GF-D8 (cell line): Measurements from ENCODE around the gene STUM.

Experiments used
- DNase-seq: peaks from one replicate; lab custom pipeline; 2025; lab: John Stamatoyannopoulos, UW

The STUM gene

DNA sequence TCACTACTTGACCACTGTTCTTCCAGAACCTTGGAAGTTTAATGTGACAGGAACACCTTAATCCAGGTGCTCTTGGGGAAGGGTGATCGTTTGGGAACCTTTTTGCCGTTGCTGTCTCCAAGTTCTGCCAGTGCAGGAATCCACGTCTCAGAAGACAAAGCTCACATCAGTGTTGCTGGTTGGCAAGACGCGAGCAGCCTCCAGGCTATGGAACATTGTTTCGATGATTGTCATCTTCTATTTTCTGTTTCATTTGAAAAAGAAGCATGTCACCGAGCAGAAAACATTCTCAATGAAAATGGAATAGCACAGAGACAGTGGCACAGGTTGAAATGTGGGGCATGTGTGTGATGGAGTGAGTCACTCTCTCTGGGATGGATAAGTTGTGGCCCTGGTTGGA, 11.7 kb downstream of the STUM start:
- DNase-seq, result no peak

DNA sequence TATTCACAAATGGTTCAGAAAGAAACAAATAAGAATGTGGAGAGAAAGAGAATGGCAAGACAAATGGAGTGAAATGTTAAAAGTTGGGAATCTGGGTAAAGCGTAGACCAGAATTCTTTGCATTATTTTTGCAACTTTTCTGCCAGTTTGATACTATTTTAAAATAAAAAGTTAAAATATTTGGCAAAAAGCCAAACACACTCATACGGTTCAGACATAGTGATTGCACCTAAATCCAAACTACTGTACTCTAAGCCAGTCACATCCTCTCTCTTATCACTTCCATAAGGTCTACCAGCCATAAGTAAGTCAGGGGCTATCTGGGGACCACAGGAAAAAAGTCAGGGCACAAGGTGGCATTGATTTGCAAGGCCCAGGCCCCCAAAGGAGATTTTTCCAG, 14.4 kb downstream of the STUM start:
- no peak for DNase-seq

DNA sequence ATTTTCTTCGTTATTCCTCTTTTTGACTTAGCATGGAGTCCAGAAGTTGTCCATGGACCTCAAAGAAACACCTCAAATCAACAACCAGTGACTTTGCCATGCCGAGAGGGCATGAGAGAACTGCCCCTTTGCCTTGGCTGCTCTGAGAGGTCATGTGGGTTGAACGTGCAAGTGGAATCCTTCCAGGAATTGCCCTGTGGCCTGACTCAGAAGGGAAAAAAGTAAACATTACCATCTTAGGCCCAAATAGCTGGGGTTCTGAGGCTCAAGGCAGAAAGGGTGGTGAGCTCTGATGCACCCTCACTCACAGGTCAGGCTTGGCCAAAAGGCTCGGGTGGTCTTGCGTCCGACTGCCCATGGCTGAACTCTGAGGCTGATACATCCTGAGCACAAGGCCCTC, 15.1 kb downstream of the STUM start:
- DNase-seq, result no peak

DNA sequence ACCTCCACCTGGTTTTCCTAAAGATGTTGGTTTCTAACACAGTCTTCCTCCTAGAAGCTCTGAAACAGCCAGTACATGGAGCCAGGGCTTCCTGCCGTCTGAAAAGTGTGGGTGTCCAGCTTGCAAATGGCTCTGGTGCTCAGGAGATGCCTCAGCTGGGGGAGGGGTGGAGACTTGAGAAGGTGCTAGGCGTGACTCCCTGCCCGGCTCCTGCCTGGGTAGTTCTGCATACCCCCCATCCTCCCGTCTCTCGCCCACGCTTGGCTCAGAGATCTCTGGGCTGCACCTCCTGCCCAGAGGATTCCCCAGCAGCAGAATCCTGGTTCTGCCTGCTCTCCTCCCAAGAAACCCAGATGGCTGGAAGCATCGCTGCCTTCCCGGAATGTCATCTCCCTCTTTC, 16.9 kb downstream of the STUM start:
- DNase-seq, result no peak

DNA sequence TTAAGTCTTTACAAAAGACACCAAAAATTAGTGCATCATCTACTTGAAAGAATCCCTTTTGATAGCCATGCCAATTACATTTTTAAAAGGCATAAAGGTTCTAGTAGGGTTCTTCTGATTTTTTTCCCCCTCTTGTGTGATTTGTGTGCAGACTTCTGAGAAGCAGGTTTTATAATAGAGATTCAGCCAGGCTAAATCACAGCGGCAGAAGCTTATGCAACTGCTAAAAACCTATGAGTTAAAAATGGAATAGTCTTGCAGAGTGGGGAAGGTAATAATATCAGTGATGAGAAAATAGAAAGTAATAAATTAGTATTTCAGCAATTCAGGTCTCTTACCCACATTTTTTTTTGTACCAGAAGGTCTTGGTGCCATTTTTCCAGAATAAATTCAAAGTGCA, 17.7 kb downstream of the STUM start:
- no peak for DNase-seq

DNA sequence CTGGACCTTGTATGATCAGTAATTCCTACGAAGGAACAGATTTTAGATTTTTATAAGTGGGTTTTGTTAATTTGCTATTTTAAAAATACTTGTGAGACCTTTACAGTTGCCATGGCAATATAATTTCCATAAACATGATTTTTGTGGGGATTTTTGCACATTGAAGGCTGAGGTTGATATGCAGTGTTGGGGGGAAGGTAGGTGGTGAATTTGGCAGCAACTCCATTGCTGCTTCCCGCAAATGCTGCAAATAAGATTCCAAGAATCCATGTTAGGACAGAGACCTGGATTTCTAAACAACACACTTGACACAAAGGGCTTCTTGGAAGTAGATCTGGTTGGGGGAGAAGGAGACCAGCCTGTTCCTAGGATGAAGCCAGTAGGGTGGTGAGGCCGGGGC, 18.2 kb downstream of the STUM start:
- no peak for DNase-seq

DNA sequence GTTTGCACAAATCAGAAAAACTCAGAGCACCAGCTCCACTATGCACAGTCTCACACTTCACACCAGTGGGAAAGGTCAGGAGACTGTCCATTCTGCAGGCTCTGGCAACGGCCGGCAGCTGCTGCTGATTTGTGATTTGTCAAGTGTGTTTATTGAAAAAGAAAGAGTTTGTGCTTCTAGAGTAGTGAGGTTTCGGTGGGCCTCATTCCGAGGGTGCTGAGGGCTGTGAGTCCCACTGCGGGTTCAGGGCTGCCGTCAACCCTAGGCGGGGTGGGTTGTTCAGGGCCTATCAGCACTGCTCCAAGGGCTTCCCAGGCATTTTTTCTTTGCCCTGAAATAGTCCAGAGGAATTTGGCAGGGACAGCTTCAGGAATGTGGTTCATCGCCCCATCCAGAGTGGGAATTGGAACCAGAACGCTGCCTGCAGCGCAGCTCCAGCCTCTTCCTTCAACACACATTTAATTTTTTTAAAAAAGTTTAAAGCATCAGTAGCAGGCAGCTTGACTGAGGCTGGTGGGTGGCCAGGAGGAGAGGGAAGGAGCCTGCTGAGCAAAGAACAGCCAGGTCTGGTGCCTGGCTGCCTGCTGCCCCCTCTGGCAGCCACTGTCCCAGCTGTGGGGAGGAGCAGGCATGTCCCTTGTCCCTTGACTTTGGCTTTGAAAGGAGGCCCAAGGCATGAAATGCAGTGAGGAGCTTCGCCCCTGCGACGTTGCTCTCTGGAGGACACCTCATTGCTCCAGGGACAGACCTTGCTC, 19.7 kb downstream of the STUM start:
- no peak for DNase-seq

DNA sequence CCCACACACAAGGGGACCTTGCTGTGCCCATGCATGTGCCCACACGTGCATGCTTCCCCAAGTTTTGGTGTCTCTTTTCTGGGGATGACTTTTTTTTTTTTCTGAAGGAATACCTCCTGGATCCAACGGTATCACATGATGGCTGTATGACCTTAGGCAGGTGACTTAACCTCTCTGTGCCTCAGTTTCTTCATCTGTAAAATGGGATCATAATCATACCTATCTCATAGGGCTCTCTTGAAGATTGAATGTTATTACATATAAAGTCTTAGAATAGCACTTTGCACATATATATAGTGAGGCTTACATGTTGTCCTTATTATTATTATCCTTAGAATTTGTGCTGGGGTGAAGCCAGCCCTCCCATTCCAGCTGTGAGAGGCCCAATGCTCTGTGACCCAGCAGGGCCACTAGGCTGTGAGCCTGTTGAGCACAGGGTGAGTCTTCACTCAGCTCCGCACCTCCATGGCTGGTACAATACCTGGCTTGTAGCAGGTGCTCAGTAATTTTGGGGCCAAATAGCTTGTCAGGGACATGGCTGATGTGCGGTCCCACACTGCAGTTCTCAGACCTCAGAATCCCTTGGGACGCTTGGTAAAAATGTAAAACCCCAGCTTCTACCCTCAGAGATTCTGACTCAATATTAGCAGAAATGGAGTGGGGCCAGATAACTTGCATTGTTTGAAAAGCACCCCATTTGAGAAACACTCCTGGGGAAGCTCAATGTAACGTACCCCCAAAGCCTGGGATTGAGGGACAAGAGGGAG, 20.6 kb downstream of the STUM start:
- no peak for DNase-seq

DNA sequence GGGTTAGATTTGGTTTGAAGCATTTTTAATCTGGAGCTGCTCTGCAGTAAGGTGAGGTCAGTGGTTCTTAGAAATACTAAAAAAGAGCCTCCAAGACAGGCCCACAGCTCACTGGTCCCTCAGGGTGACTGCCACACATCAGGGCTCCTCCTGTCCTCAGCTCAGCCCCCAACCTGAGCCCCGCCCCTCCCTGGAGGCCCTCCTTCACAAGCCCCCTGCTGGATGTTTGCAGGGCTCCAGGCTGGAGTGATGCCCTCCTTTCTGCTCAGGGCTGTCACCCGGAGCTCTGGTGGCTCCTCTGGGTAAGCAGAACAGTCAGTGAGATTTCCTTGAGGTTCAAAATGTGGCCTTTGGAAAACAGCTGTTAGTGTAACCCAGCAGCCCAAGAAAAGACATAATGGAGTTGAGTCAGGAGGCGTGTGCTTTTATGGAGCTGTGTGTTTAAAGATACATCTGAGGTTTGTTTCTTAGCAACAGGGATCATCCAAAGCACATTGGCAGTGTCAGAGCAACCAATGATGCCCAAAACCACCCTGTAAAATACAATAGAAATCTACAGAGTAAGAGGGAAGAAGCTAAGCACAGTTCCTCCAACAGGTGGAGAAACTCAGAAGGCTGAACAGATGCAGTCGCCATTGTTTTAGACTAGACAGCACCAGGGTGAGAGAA, 21.4 kb downstream of the STUM start:
- DNase-seq, result no peak

DNA sequence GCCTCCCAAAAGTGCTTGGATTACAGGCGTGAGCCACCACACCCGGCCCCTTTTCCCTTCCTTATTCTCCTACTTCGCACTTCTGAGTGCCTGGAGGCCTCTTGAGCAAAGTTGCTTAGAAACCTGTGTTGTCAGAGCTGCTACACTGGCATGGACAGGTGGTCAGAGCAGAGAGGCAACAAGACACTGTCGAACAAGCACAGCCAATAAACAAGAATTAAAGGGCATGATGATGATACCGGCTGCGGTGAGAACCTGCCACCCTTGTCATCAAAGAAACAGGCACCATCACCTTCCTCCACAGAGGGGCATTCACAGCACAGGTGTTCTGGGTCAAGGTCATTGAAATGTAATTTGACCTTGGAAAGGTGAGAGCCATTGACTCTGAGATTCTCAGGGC, 23.3 kb downstream of the STUM start:
- no peak for DNase-seq

DNA sequence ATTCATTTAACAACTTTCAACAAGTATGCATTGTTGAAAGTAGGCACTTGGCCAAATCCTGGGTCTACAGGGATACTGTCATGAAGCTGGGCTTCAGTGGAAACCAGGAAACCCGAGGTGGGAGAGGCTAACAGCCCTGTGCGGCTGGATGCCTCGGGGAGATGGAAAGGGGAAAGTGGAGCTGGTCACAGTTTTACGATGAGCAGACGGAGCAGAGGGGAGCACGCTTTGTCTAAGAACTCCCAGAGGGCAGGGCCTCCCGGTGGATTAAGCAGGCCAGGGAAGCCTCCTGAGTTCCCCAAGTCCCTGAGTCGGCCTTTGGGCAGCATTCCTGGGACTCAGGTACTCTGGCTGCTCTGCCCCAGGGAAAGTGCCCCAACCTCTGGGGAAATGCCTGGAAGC, 23.8 kb downstream of the STUM start:
- no peak for DNase-seq

DNA sequence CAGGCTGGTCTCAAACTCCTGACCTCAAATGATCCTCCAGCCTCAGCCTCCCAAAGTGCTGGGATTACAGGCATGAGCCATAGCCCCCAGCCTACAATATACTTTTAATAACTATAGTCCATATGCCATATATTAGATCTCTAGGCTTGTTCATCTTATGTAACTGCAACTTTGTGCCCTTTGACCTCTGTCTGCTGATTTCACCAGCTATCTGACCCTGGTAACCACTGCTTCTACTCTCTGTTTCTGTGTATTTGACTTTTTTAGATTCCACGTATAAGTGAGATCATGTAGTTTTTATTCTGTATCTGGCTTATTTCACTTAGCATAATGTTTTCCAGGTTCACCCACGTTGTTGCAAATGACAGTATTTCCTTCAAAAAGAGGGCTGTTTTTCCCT, 25.5 kb downstream of the STUM start:
- no peak for DNase-seq

DNA sequence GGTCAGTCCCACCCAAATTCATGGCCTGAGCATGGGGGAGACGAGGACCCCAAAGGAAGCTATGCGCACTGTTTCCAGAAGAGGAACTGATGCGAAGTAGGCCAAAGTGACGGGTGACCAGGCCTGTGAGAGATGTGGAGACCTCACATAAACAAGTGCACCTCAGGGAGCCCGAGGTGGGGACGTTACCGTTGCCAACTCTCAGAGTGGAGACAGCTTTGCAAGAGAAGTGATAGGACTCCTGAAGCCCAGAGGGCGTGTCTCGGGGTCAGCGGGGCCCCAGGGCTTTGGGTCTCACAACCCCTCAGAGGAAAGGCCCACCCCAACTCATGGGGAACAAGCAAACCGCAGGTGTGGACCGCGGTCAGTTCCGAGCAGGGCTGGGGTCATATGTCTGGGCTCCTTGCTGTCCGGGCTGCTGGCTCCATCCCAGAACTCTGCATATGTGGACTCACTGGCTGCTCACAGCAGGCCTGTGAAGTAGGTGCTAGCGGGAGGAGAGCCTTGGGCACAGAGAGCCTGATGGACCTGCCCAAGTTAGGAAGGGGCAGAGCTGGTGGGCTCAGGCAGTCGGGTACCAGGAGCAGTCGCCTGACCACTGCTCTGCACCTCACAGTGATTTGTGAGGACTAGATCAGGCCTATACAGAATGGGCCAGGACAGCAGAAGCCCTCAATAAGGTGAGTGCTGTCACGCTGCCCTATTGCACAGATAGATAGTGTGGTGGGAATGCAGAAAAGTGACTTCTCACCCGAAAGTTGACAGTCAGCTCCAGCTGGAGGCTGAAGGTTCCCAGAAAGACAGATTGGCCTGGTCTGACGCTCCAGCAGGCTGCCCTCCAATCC, 26.2 kb downstream of the STUM start:
- no peak for DNase-seq

DNA sequence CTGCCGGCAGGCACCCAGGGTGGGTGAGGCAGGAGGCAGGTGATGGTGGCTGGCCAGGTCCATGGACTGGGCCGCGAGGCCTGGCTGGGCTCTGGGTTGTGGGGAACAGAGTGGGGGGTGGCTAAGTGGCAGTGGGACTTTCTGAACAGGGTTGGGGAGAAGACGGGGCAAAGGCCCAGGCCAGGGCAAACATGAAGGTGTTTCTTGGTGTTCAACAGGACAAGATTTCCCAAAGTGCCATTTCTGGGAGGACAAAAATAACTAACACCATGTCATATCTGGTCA, 26.8 kb downstream of the STUM start:
- DNase-seq, result no peak

DNA sequence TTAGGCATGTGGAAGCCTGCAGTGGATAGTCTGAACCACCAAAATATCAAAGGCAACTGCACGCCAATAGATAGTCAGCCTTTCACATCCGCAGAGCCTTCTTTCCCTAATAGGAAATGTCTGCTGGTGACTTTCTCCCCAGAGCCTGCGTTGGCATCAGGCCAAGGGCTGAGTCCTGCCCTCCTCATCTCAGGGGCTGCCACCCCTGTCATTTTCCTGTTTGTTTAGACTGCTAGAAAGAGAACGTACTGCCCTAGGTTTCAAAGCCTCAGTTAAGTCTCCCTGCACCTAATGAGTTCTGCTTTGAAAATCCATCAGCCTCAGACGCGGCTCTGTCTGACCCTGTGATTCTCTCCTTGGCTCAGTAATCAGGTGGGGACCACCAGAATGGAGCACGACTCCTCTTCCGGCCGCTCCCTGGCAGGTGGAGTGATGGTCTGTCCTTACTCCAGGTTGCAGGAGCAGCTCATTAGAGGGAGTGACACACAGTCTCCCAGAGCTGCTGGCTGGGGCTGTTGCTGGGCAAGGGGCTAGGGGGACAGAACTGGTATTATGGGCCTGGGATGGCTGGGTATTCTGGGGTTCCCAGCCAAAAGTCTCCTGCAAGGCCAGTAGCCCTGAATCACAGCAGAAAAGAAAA, 27.3 kb downstream of the STUM start:
- DNase-seq, result no peak

DNA sequence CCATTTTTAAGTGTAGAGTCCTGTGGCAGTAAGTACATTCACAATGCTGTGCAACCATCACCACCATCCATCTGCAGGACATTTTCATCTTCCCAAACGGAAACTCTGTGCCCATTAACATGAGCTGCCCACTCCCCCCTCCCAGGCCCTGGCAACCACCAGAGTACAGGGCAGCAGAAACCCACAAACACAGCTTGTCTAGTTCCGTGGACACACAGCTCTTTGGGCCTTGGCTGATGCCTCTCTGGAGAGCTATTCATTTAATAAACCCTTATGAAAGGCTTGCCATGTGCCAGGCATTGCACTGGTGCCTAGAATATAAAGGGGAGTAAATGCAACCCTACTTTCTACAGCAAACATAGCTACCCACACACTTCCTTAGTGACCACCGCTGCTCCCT, 28.0 kb downstream of the STUM start:
- DNase-seq, result no peak

DNA sequence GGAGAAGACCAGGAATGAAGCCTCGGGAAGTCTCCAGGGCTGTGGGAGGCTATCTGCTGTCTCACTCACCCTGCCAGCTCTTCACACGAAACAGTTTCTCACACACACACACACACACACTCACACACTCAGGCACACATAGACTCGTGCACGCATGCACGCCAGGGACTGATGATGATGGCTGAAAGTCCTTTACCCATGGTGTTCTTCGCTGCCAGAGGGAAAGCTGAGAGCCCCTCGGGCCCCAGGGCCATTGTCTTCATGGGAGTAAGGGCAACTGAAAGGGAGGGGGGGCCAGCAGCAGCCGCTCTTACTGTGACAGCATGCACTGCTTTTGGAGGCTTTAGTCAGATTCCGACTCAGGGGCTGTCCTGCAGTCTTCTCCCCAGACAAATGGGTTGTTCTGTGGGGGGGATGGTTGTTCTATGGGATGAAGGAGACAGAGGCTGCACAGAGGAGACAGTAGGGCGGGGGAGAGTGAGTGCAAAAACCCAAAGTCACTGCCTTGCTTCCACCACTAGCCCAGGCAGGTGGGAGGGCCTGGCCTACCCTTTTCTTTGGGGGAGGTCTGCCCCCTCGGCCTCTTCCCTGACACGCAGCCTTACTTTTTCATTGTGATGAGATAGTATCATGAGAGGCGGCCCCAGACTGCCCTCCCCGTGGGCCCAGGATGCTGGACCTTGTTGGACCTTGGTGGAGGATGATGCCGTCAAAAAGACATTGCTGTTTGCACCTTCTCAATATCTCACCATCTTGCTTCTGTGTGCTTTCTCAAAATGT, 29.0 kb downstream of the STUM start:
- no peak for DNase-seq

DNA sequence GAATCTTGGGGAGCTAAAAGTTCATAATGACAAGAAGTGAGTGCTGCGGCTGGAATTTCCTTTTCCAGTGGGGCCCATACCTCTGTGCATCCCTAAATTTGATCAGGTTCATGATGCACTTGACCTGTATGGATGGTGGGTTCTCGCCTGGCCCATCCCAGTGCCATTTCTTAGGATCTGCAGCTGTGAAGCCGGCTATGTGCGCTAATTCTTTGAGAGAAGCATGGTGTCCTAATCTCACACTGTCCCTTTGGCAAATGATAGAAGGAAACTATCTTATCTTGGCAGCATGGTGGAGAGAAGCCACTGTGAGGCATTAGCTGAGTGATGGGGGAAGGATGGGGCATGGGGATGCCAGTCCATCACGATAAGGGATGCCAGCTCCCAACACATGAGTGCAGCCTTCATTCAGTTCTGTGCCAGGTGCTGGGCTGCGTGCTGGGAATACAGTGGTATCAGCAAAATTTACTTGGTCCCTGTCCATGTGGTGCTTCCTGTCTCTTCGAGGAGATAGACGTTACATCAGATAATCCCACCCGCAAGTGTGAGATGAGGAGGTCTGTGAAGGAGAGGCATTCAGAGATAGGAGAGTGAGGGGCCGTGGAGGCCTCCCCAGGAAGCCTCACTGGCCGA, 30.5 kb downstream of the STUM start:
- no peak for DNase-seq

DNA sequence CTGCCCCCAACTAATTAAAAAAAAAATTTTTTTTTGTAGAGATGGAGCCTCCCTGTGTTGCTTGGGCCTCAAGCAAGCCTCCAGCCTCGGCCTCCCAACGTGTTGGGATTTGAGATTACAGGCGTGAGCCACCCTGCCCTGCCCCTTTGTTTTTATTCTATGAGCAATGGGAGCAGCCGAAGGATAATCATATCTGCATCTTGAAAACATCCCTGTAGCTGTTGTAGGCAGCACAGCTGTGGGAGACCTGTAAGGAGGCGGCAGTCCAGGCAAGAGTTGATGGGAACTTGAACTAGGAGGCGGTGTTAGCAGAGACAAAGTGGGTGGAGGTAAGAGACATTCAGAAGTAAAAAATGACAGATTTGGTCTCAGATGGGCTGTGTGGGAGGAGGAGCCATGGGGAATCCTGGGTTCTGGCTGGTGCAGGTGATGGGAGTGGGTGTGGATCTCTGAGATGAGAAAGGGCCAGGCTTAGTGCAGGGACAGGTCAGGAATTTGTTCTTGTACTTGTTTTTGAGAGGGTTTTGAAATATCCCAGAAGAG, 31.3 kb downstream of the STUM start:
- DNase-seq, result no peak

DNA sequence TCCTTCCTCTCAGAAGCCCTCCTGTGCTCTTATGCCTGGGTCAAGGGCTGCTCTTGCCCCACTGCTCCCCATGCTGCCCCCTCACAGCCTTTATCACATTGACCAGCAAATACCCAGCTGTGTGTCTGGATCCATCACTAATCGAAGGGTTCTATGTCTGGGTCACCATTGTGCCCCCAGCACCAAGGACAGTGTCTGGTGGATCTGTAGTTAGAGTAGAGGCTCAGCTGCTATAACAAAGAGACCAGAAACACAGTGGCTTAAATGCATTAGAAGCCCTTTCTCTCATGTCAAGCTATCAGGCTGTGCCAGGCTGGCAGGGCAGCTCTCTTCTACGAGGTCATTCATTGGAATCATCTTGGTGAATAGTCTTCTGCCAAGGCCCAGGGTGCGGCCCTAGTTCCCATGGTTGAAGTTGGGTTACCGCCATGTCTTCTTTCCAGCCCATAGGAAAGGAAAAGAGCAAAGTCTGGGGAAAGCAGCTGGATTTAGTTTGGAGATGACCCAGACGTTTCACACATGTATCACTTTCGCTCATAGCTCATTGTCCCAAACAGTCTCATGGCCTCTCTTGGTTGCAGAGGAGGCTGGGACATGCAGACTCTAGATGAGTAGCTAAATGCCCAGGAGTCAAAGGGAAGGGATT, 32.2 kb downstream of the STUM start:
- no peak for DNase-seq
